ENCODE results near the gene LINGO1.
A peak's percentile ranks its signal among the peaks of the same experiment; 100 is the strongest.

The LINGO1 gene

DNA sequence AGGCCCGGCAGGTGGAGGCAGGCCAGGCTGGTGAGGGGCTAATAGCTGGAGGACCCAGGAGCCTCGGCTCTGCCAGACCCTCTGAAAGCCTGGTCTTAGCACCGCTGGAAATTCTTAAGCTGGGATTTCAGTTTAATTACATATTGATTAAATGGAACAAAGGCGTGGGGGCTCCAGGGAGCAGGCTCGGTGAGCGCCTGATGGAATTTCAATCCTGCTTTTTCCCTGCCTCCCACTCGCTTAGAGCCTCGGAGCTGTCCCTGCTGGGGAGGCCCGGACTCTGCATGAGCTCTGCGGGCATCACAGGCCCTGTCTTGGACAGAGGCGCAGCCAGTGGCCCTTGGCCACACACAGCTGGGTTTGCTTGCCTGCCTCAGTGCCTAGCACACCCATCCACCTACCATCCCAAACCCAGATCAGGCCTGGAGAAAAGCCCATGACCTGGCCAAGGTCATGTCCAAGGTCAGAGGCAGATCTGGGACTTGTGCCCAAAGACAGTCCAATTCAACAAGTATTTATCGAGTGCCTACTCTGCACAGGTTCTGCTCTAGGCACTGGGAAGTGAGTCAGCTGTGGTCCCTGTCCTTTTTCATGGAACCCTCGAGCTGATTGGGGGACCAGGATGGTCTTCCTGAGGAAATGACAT lies 40.6 kb downstream of the LINGO1 start:
- peak; percentile 75 for DNase-seq

- DNase-seq = peak; percentile 72
These were observed 42.9 kb downstream of the LINGO1 start for GRCh38 chr15:77589839-77590238.

DNA sequence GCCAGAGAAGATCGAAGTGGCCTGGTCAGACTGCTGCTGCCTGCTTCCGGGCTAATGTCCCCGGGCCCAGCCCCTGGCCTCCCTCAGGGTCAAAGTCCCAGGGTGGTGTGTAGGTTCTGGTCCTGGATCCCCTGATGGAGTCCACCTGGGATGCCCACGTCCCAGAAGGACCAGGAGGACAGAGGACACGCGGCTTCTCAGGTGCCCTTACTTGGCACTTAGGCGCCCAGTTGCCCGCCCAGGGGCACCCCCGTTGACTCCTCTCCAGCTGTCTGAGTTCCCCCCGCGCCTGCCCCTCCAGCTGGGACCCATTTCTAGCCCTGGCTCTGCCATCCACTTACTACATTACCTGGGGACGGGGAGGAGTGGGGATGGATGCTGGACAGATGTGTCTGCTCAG lies 44.6 kb downstream of the LINGO1 start:
- DNase-seq = no peak

DNA sequence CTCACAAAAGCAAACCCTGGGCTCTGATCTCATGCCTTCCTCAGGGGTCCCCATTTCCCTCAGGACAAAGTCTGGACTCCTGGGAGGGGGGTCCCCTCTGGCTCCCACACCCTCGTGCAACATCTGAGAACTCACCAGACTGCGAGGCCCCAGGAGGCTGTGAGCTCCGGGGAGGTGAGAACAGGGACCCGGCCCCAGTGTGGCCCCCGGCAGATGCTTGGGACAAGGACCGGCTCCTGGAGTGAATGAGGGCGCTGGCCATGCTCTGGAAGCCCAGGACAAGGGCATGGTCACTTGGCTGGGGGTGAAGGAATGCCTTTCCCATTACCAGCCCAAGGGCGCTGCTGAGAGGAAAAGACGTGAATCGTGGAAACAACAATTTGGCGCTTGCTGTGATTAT lies 48.0 kb downstream of the LINGO1 start:
- DNase-seq = no peak

DNA sequence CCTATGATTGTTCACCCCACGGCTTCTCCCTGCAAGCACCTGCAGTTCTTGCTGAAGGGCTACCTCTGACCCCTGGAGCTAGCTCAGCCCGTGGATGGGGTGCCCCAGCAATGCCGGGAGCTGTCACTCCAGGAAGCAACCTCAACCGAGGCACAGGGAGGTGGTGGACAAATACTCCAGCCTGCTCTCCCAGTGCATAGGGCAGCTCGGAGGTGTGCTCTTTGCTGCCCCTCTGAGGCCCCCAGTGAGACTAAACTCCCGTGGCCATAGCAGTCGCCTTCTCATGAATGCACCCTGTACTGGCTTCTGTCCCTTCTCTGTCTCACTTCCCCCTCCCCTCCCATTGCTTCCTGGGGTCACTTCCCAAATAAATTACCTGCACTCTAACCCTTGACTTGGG lies 48.5 kb downstream of the LINGO1 start:
- DNase-seq = peak; percentile 71

DNA sequence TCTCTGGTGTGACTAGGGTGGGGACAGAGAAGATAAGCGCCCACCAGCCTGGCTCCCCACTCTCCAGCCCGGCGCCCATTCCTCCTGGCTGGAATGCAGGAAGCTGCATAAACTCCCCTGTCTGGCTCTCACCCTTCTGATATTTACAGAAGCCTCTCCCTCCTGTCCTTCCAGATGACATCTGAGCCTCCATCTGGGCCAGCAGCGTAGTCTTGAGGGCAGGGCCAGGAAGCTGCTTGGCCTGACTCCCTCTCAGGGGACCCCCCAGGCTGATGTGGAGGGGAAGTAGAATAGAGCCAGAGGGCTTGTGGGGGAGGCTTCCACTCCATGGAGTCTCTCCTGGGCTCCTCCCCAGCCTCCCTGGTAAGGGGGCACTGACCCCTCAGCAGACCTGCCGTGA lies 49.9 kb downstream of the LINGO1 start:
- DNase-seq = no peak

DNA sequence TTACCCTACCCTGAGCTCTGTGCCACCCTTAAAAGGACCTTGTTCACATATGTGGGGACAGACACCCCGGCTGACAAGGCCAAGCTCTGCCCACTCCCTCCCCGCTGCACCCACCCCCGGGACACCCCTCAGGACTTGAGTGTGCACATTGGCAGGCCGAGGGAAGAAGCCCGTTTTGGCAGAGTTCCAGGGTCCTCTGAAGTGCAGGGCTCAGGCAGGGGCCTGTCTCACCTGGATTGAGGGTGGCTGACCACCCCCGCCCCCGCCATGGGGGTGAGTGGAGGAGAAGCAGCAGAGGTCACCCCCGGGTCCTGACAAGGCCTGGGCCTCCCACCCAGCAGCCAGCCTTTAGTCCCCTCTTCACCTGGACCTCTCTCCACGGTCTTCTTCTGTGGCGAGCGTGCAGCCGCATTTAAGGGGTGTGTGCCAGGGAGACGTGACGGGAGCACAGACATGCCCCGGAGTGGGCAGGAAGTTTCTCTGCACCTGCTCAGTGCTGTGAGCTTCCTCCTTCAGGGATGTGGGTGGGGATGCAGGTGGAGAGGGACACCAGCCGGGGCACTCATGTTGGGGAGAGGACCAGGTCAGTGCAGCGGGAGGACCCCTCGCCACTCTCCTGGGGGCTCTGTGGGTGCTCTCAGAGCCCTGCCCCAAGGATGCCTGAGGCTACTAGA lies 50.7 kb downstream of the LINGO1 start:
- DNase-seq = no peak

GRCh38 chr15:77580996-77581682 lies 51.6 kb downstream of the LINGO1 start:
- DNase-seq = no peak

- DNase-seq = no peak
These were observed 53.1 kb downstream of the LINGO1 start for GRCh38 chr15:77579498-77580188.

DNA sequence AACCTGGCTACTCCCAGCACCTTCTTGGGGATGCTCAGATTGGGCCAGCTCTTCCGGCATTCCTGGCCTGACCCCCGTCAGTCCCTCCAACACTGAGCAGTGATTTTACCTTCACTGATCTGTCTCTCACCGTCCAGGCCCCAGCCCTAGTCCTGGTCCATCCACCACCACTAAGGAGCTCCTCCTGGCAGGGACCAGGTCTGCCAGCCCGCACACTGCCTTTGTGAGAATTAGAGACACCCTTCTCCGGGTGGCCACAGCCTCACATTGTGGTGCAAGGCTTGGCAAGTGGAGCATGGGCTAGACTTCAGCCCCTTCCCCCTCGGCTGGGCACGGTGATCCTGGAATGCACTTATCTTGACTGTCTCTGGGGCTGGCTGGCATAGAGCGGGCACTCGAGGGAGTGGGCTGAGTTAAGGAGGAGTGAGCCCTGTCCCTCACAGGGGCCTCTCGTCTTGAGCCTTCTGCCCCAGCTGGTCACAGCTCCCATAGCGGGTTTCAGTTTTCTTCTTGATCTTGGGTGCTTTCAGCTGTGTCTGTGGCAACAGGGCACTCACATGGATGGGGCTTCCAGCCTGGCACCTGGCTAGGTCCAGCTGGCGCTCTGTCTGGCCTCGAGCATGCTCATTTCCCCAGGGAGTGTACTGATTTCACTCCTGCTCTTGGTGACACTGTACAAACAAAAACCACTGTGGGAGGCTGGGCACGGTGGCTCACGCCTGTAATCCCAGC lies 53.9 kb downstream of the LINGO1 start:
- no peak for DNase-seq

- DNase-seq = peak; percentile 84
These were observed 55.3 kb downstream of the LINGO1 start for GRCh38 chr15:77577366-77577950.

GRCh38 chr15:77576538-77576937 lies 56.2 kb downstream of the LINGO1 start:
- no peak for DNase-seq

- DNase-seq = no peak
These were observed 57.3 kb downstream of the LINGO1 start for GRCh38 chr15:77575203-77575934.

DNA sequence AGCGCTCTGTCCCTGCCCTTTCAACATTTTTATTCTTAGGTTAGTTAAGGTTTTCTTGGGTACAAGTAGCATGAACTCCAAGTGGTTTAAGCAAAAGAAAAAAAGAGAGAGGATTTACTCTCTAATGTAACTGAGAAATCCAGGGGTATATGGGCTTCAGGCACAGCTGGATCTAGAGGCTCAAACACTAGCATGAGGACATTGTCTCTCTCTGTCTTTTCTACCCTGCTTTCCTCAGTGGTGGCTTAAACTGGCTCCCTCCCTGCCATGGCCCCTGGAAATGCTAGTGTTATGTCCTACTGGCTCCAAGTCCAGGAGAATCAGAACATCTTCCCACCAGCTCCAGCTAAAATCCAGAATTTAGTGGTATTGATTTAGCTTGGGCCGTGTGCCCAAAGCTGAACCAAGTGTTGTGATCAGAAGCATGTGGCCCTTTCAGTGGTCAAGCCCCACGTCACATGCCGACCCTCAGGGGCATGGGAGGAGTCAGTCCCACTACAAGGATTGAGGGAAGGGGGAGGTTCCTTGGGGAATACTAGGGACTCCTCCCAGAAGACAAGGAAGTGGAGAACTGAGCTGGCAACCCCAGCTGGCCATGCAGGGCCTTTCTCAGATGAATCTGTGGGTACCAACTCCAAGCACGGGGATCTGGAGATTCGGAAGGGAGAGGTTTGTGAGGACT lies 58.0 kb downstream of the LINGO1 start:
- no peak for DNase-seq

DNA sequence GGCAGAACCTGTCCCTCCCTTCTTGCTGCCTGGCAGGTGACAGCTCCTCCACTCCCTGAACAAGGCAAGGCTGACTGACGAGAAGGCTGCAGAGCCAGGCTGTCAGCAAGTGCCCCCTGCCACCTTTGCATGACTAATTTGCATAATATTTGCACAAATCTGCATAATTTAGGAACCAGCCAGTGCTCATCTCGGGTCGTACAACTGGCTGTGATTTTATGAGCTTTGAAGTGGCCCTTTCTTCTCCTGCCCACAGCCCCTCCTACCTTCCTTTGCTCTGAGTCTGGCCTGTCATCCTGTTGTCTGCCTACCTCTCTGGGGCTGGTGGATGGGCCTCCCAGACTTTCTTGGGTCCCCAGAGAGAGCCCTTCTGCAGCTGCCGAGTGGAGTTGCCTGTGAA lies 58.9 kb downstream of the LINGO1 start:
- no peak for DNase-seq

DNA sequence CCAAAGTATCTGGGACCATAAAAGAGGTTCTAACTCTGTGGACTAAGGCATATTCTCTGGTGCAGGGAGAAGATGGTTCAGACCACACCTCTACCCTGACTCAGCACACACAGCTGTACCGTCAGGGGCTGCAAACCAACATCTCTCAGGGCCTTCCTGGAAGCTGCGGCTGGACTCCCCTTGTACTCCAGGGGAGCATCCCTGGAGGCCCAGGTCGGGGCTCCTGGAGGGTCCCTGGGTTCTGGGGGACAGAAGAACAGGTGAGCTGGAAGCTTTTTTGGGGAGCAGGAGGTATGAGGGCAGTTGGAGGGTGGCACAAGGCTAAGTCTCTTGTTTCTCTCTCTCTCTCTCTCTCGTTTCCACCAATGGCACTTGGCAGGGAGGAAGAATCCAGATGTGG lies 60.5 kb downstream of the LINGO1 start:
- DNase-seq = no peak

DNA sequence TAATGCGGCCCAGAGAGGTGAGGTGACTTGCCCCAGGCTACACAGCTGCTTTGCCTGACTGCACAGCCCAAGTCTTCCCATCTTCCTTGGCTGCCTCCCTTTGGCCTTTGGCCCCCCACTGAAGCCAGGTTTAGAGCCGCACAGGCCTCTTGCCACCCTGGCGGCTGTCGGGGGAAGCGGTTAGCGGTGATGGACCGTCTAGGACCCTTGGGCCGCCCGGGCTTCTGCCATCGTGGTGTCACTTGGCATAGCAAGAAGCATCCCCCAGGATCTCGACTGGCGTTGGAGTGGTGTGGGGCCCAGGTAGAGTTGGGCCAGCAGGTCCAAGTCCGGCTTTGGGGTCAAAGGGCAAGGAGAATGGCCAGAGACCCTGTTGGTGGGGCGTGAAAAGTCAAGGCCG lies 61.0 kb downstream of the LINGO1 start:
- DNase-seq = no peak

GRCh38 chr15:77571181-77571580 lies 61.5 kb downstream of the LINGO1 start:
- DNase-seq = no peak

GRCh38 chr15:77569729-77570125 lies 63.0 kb downstream of the LINGO1 start:
- peak; percentile 92 for DNase-seq

DNA sequence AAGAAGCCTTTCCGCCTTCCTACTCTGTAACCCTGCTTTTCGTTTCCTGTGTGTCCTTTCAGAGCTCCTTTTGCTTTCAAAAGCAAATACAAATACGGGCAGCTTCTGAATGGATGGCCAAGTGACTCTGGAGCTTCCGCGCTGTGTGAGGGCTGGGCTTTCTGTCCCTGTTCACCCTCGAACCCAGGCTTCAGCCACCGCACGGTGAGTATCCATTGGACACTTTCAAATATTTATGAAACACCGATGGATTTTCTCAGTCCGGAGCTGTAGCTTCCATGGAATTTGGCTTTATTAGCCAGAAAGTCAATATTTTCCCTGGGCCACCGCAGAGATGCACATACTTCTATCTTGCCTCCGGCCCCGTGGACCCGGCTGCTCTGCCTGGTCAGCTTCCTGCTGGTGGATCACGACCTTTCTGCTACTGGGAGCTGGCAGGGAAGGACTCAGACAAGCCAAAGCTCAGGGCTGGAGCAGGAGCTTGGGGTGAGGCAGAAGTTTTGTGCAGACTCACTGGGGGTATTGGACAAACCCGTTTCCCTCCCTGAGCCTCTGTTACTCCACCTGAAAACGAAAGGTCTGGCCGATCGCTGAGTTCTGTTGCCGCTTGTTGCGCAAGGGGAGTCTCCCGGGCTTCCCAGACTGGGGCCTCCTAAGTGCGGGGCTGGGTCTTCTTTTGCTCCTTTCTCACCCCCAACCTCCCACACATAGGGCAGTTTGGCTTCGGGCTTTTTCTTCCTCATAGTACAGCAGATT lies 63.6 kb downstream of the LINGO1 start:
- peak; percentile 69 for DNase-seq
